Activated T-cell treated with anti-CD3 and anti-CD28 coated beads, Interleukin-2, amount 50 U/mL, for 4 hours (primary cell): Measurements from ENCODE around the gene MARCHF10. TPM values are rescaled to one million over a fixed set of nuclear protein-coding genes. Genes with fewer than 3 reads are reported as not detected.

Experiments
- ATAC-seq, 2 donors: fragments of 200-7000 bp; cut with Tn5 transposase; one replicate each; pipeline ENCODE4 v1.10.0; 2021
- DNase-seq: peaks from one replicate; pipeline ENCODE4 v3.0.0-alpha.2; 2020
- H3K27me3 Mint-ChIP-seq: one replicate; pipeline ENCODE4 v1.8.0; 2021; ENCODE audit warnings: low read depth, mixed read lengths
- H3K36me3 Mint-ChIP-seq: one replicate; pipeline ENCODE4 v1.8.0; 2022; ENCODE audit warnings: mixed read lengths; ENCODE audit not compliant: insufficient read depth
- H3K4me1 Mint-ChIP-seq: one replicate; pipeline ENCODE4 v1.8.0; 2021; ENCODE audit warnings: low read depth, mixed read lengths
- H3K4me3 Mint-ChIP-seq: one replicate; pipeline ENCODE4 v1.8.0; 2021; ENCODE audit warnings: mild to moderate bottlenecking, moderate library complexity, mixed read lengths
- H3K9me3 Mint-ChIP-seq: one replicate; pipeline ENCODE4 v1.8.0; 2021; ENCODE audit warnings: mixed read lengths
- total RNA-seq, 3 donors: library from RNA; stranded (reverse); gene quantifications; one replicate each; pipeline ENCODE4 v1.2.1, GENCODE V29; 2021

The MARCHF10 gene
- total RNA-seq, 3 donors from 2014 or later, result not detected

DNA sequence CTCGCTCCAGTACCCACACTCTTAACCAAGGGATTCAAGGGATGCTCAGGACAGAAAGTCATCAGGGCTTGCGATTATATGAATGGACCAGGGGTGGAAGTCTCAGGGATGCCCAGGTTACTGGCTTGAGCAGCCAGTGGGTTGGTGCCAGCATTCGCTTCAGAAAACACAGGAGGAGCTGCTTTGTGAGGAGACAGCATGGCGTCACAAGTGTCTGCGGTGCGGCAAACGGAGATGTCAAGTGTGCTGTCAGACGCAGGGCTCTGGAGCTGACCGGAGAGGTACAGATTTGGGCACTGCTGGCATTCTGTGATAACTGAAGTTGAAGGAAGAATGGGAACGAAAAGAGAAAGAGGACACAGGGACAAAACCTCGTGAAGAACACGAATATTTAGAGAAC is 4.1 kb downstream of the MARCHF10 start:
- no peak for ATAC-seq
- H3K4me1 Mint-ChIP-seq, result peaks cover 2% of the 10 kb centered on the region
- no peak for DNase-seq
- peaks cover 48% of the 10 kb centered on the region for H3K27me3 Mint-ChIP-seq
- no peaks in the 10 kb centered on the region for H3K9me3 Mint-ChIP-seq
- H3K4me3 Mint-ChIP-seq, result no peak overlapping the region
- no peaks in the 10 kb centered on the region for H3K36me3 Mint-ChIP-seq

GRCh38 chr17:62802561-62803205 is 5.4 kb downstream of the MARCHF10 start:
- no peak overlapping the region for H3K4me3 Mint-ChIP-seq
- no peaks in the 10 kb centered on the region for H3K9me3 Mint-ChIP-seq
- peaks cover 50% of the 10 kb centered on the region for H3K27me3 Mint-ChIP-seq
- ATAC-seq (no peak), DNase-seq (no peak)
- no peaks in the 10 kb centered on the region for H3K4me1 Mint-ChIP-seq
- H3K36me3 Mint-ChIP-seq, result no peaks in the 10 kb centered on the region

DNA sequence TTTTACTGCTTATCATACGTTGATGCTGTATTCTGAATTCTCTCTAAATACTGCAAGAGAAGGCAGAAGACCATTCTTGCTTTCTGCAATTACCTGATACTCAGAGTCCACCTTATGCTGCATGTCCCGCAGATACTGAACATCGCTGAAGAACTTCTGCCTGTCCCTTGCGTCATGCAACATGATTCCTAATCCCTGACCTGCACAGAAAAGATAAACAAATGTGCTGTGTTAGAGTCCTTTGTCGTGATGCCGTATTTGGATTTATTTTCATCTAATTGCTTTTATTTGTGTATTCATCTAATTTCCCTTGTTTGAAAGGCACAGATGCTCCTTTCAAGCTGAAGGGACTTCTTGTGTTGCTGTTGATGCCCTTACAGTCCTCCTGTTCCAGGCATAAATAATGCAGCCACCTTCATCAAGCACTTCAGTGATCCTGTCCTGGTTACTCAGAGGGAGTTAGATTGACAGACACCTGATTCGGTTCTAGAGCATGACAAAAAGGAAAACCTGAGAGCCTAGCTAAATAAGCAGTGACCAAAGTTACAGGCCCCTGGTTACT is 6.5 kb downstream of the MARCHF10 start:
- ATAC-seq (no peak), DNase-seq (no peak)
- no peaks in the 10 kb centered on the region for H3K36me3 Mint-ChIP-seq
- H3K4me3 Mint-ChIP-seq, result no peak overlapping the region
- no peaks in the 10 kb centered on the region for H3K4me1 Mint-ChIP-seq
- peaks cover 45% of the 10 kb centered on the region for H3K27me3 Mint-ChIP-seq
- no peaks in the 10 kb centered on the region for H3K9me3 Mint-ChIP-seq

GRCh38 chr17:62800585-62800984 is 7.5 kb downstream of the MARCHF10 start:
- DNase-seq (no peak), ATAC-seq (no peak)
- Mint-ChIP-seq H3K36me3 (no peaks in the 10 kb centered on the region), H3K4me3 (no peak overlapping the region), H3K27me3 (peaks cover 43% of the 10 kb centered on the region), H3K4me1 (no peaks in the 10 kb centered on the region), H3K9me3 (no peaks in the 10 kb centered on the region)

DNA sequence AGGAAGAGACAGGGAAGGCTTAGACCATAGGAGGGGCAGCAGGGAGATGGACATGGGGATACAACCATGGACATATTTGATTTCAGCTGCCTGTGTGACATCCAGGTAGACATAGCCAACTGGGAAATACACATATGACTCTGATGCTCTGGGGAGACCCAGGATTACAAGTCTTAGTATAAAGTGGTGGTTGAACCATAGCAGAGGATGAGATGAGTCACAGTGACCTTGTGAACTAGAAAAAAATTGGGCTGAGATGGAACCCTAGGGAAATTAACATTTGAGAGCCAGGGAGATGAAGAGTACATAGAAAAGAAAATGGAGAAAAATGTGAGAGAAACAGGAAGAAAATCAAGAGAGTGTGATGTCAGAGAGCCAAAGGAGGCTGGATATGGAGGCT is 10.2 kb downstream of the MARCHF10 start:
- Mint-ChIP-seq H3K4me1 (peaks cover 10% of the 10 kb centered on the region), H3K4me3 (no peak overlapping the region), H3K36me3 (no peaks in the 10 kb centered on the region), H3K9me3 (no peaks in the 10 kb centered on the region), H3K27me3 (peaks cover 28% of the 10 kb centered on the region)
- ATAC-seq (no peak), DNase-seq (no peak)

GRCh38 chr17:62796291-62796690 is 11.8 kb downstream of the MARCHF10 start:
- Mint-ChIP-seq H3K9me3 (no peaks in the 10 kb centered on the region), H3K36me3 (no peaks in the 10 kb centered on the region), H3K27me3 (peaks cover 19% of the 10 kb centered on the region), H3K4me1 (peaks cover 10% of the 10 kb centered on the region), H3K4me3 (no peak overlapping the region)
- ATAC-seq, result no peak
- DNase-seq, result no peak

- no peaks in the 10 kb centered on the region for H3K9me3 Mint-ChIP-seq
- no peaks in the 10 kb centered on the region for H3K36me3 Mint-ChIP-seq
- ATAC-seq, result no peak
- peak overlapping the region; percentile 45 for H3K4me3 Mint-ChIP-seq
- no peak for DNase-seq
- peaks cover 19% of the 10 kb centered on the region for H3K27me3 Mint-ChIP-seq
- H3K4me1 Mint-ChIP-seq, result peaks cover 10% of the 10 kb centered on the region
Observed at GRCh38 chr17:62794666-62794971, 13.5 kb downstream of the MARCHF10 start.

- ATAC-seq (no peak), DNase-seq (no peak)
- Mint-ChIP-seq H3K36me3 (no peaks in the 10 kb centered on the region), H3K4me3 (peak overlapping the region; percentile 45), H3K9me3 (no peaks in the 10 kb centered on the region), H3K27me3 (peaks cover 18% of the 10 kb centered on the region), H3K4me1 (peaks cover 10% of the 10 kb centered on the region)
Observed at GRCh38 chr17:62793919-62794665, 14.0 kb downstream of the MARCHF10 start.

- H3K4me1 Mint-ChIP-seq, result peaks cover 10% of the 10 kb centered on the region
- no peaks in the 10 kb centered on the region for H3K36me3 Mint-ChIP-seq
- no peak for ATAC-seq
- DNase-seq, result no peak
- H3K27me3 Mint-ChIP-seq, result peaks cover 13% of the 10 kb centered on the region
- no peaks in the 10 kb centered on the region for H3K9me3 Mint-ChIP-seq
- no peak overlapping the region for H3K4me3 Mint-ChIP-seq
Observed at GRCh38 chr17:62792447-62792800, 15.7 kb downstream of the MARCHF10 start.

DNA sequence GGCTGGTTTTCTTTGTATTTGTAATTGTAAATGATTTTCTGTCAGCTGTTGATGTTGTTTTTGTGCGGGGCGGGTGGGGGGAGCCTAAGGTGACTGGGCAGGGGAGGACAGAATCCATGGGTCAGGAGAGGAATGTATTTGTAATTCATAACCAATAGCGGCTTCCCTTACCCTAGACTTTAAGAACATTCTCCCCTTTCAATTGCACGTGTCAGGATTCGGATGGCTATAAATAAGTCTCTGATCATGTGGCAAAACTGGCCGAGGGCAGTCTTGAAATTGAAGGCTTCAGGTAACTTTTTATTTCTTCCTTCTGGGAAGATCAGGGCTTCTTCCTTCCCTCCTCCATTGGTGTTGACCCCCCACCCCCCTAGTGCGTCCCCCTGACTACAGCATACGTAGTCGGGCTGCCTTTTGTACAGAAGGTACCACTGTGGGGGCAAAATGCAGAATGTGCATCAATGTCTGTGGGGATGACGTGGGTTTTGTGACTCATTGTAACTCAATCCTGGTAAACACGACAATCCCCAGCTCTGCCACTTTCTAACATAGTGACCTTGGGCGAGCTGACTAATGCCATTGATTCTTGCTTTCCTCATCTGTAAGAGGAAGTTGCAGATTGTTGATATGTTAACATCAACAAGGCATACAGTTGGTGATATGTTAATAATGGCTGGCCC is 16.2 kb downstream of the MARCHF10 start:
- peaks cover 12% of the 10 kb centered on the region for H3K27me3 Mint-ChIP-seq
- peaks cover 10% of the 10 kb centered on the region for H3K4me1 Mint-ChIP-seq
- H3K9me3 Mint-ChIP-seq, result no peaks in the 10 kb centered on the region
- H3K4me3 Mint-ChIP-seq, result no peak overlapping the region
- DNase-seq (no peak), ATAC-seq (no peak)
- H3K36me3 Mint-ChIP-seq, result no peaks in the 10 kb centered on the region

DNA sequence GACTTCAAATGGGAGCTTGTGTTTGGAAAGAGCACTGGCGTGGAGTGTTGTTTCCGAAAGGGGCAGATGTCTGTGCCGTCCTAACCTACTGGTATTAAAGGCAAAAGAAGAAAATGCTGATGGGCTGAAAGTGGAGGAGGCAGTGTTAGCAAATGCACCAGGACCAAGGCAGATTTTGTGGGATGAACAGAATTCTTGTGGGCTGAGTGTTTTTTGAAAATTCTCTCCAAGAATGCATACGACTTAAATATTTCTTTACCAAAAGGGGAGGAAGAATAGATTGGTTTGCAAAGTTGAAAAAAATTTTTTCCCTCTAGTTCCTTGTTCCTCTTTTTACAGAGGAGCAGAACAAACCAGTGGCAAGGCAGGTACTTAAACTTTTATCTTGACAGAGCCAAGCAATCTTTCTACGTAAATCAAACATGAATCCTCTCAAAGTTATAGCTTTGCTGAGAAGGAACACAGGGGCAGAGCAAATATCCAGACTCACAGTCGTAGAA is 16.8 kb downstream of the MARCHF10 start:
- Mint-ChIP-seq H3K36me3 (no peaks in the 10 kb centered on the region), H3K9me3 (no peaks in the 10 kb centered on the region), H3K4me3 (no peak overlapping the region), H3K27me3 (peaks cover 12% of the 10 kb centered on the region), H3K4me1 (peaks cover 10% of the 10 kb centered on the region)
- no peak for DNase-seq
- ATAC-seq, result no peak

DNA sequence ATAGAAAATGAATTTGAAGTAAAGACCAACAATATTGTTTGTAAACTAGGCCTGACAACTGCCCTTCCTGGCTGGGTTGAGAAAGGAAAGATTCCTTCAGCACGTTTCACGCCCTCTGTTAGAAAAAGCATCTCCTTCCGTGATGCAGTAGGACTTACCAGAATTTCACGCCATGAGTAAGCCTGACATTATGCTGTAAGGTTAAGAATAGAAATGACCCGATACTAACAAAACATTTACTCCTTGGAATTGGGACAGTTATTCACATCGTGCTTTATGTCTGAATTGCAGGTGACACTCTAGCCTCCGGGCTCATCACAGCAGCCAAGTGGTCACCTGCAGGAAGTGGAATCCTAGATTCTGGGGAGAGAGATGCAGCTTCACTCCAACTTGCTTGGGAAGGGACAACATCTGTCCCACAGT is 17.5 kb downstream of the MARCHF10 start:
- ATAC-seq (no peak), DNase-seq (no peak)
- H3K27me3 Mint-ChIP-seq, result peaks cover 7% of the 10 kb centered on the region
- no peaks in the 10 kb centered on the region for H3K9me3 Mint-ChIP-seq
- no peak overlapping the region for H3K4me3 Mint-ChIP-seq
- H3K4me1 Mint-ChIP-seq, result peaks cover 10% of the 10 kb centered on the region
- H3K36me3 Mint-ChIP-seq, result no peaks in the 10 kb centered on the region

GRCh38 chr17:62787366-62787765 is 20.7 kb downstream of the MARCHF10 start:
- no peaks in the 10 kb centered on the region for H3K4me1 Mint-ChIP-seq
- H3K36me3 Mint-ChIP-seq, result peaks cover 4% of the 10 kb centered on the region
- ATAC-seq (no peak), DNase-seq (no peak)
- H3K4me3 Mint-ChIP-seq, result no peak overlapping the region
- peaks cover 11% of the 10 kb centered on the region for H3K27me3 Mint-ChIP-seq
- peaks cover 4% of the 10 kb centered on the region for H3K9me3 Mint-ChIP-seq

- Mint-ChIP-seq H3K4me3 (no peak overlapping the region), H3K9me3 (peaks cover 4% of the 10 kb centered on the region), H3K4me1 (no peaks in the 10 kb centered on the region), H3K36me3 (peaks cover 4% of the 10 kb centered on the region), H3K27me3 (peaks cover 11% of the 10 kb centered on the region)
- ATAC-seq (no peak), DNase-seq (no peak)
Observed at GRCh38 chr17:62786646-62787045, 21.5 kb downstream of the MARCHF10 start.
